ENCODE results near the gene ITGB5. TPM values are rescaled to one million over a fixed set of nuclear protein-coding genes. Genes with fewer than 3 reads are reported as not detected.

ITGB5 gene
- polyA plus RNA-seq, 3 donors = 0.68 to 1.2 (median 1.0) TPM

GRCh38 chr3:124927574-124928045 lies 40.4 kb upstream of the ITGB5 start:
- no peak overlapping the region for H3K9ac ChIP-seq (ENCODE audit: insufficient read depth, low read length, poor library complexity, severe bottlenecking)
- H3K9me3 Mint-ChIP-seq = peaks cover 0 to 2% (median 0%) of the 10 kb centered on the region in 7 donors
- H4K20me1 ChIP-seq (ENCODE audit: insufficient read depth, low read length) = no peaks in the 10 kb centered on the region
- no peaks in the 10 kb centered on the region for H3K36me3 ChIP-seq (replicated peaks in 1 of 2; ENCODE audit: control insufficient read depth in 1 of 2, insufficient read depth in 2 of 2, low read length in 2 of 2)
- no peak overlapping the region for H3K4me3 ChIP-seq (replicated peaks in 1 of 3; ENCODE audit: low read depth in 2 of 3, low read length in 3 of 3)
- no peak overlapping the region for H3K27ac Mint-ChIP-seq
- H3K79me2 ChIP-seq (ENCODE audit: insufficient read depth, low read length) = no peaks in the 10 kb centered on the region
- no peak for TF ChIP-seq CTCF (IDR thresholded peaks at IDR 0.05)
- H3K27ac ChIP-seq (ENCODE audit: low read depth in 1 of 2, low read length in 2 of 2) = no peak overlapping the region
- H3K27me3 Mint-ChIP-seq (ENCODE audit: low read depth in 3 of 3) = peaks cover 2 to 3% (median 2%) of the 10 kb centered on the region in 3 donors
- H3K4me1 Mint-ChIP-seq = peaks cover 15% of the 10 kb centered on the region
- no peaks in the 10 kb centered on the region for H3K9me3 ChIP-seq (replicated peaks in 1 of 2; ENCODE audit: control insufficient read depth in 1 of 2, insufficient read depth in 1 of 2, low read length in 2 of 2)
- peaks cover 15 to 18% of the 10 kb centered on the region in 2 donors for H3K4me1 ChIP-seq (ENCODE audit: control insufficient read depth in 1 of 2, insufficient read depth in 2 of 2, low read length in 2 of 2)
- H3K36me3 Mint-ChIP-seq = no peaks in the 10 kb centered on the region
- WGBS (ENCODE audit: insufficient coverage) = 91% methylated on average over 1 of the region's 2 CpGs
- no peak for DNase-seq
- intact Hi-C loops (cut with micrococcal nuclease) = loop anchor here (5.0 to 10.0 kb wide), 2 partner anchors 507 to 510 kb away; no protein-coding TSS in a partner anchor
- H3K4me2 ChIP-seq (replicated peaks; ENCODE audit: extremely low read depth, low read length, poor library complexity, severe bottlenecking) = no peak overlapping the region
- no peak overlapping the region for H3K4me3 Mint-ChIP-seq
- H2AFZ ChIP-seq (ENCODE audit: insufficient read depth, low read depth, low read length, poor library complexity, severe bottlenecking) = no peak overlapping the region
- no peaks in the 10 kb centered on the region for H3K27me3 ChIP-seq (ENCODE audit: control insufficient read depth in 2 of 2, insufficient read depth in 2 of 2, low read length in 2 of 2)

GRCh38 chr3:124926426-124927101 lies 39.4 kb upstream of the ITGB5 start:
- Mint-ChIP-seq H3K27me3 (ENCODE audit: low read depth in 3 of 3) (peaks cover 0 to 3% (median 2%) of the 10 kb centered on the region in 3 donors), H3K36me3 (no peaks in the 10 kb centered on the region), H3K4me3 (no peak overlapping the region), H3K27ac (peak overlapping the region; percentile 25 to 76 (median 63)), H3K9me3 (peaks cover 0 to 2% (median 0%) of the 10 kb centered on the region in 7 donors), H3K4me1 (peaks cover 14% of the 10 kb centered on the region)
- H3K4me3 ChIP-seq (replicated peaks in 1 of 3; ENCODE audit: low read depth in 2 of 3, low read length in 3 of 3) = no peak overlapping the region
- H3K9ac ChIP-seq (ENCODE audit: insufficient read depth, low read length, poor library complexity, severe bottlenecking) = no peak overlapping the region
- H3K79me2 ChIP-seq (ENCODE audit: insufficient read depth, low read length) = no peaks in the 10 kb centered on the region
- H4K20me1 ChIP-seq (ENCODE audit: insufficient read depth, low read length) = no peaks in the 10 kb centered on the region
- H3K4me1 ChIP-seq (ENCODE audit: control insufficient read depth in 1 of 2, insufficient read depth in 2 of 2, low read length in 2 of 2) = peaks cover 15 to 18% of the 10 kb centered on the region in 2 donors
- no peaks in the 10 kb centered on the region for H3K9me3 ChIP-seq (replicated peaks in 1 of 2; ENCODE audit: control insufficient read depth in 1 of 2, insufficient read depth in 1 of 2, low read length in 2 of 2)
- H3K27me3 ChIP-seq (ENCODE audit: control insufficient read depth in 2 of 2, insufficient read depth in 2 of 2, low read length in 2 of 2) = no peaks in the 10 kb centered on the region
- TF ChIP-seq CTCF (IDR thresholded peaks at IDR 0.05) = no peak
- peak overlapping the region; percentile 45 for H2AFZ ChIP-seq (ENCODE audit: insufficient read depth, low read depth, low read length, poor library complexity, severe bottlenecking)
- H3K4me2 ChIP-seq (replicated peaks; ENCODE audit: extremely low read depth, low read length, poor library complexity, severe bottlenecking) = no peak overlapping the region
- WGBS (ENCODE audit: insufficient coverage) = no CpG with 5 or more reads among the region's 4 CpGs
- intact Hi-C loops (cut with micrococcal nuclease) = loop anchor here (5.0 to 10.0 kb wide), 2 partner anchors 508 to 511 kb away; no protein-coding TSS in a partner anchor
- no peaks in the 10 kb centered on the region for H3K36me3 ChIP-seq (replicated peaks in 1 of 2; ENCODE audit: control insufficient read depth in 1 of 2, insufficient read depth in 2 of 2, low read length in 2 of 2)
- peak; percentile 25 to 40 (median 36) for DNase-seq
- H3K27ac ChIP-seq (ENCODE audit: low read depth in 1 of 2, low read length in 2 of 2) = peak overlapping the region in 1 of 2 donors; percentile 42

Measured in CD14-positive monocyte (primary cell).